Activated naive CD8-positive, alpha-beta T cell treated with anti-CD3 and anti-CD28 coated beads, Interleukin-2, amount 50 U/mL, for 24 hours (primary cell): Measurements from ENCODE around the gene CES1.
"Not testable (repeated sequence)": the region's sequence is repeated elsewhere in the genome, so short reads cannot be mapped to it uniquely, and the experiment has no call there.

ENCODE experiments used
- ATAC-seq: fragments of 150-1000 bp; cut with Tn5 transposase; one replicate; pipeline ENCODE4 v1.10.0; 2021
- DNase-seq: peaks from one replicate; pipeline ENCODE4 v3.0.0; 2021
- H3K27ac Mint-ChIP-seq: one replicate; pipeline ENCODE4 v1.8.0; 2021; ENCODE audit warnings: mild to moderate bottlenecking, mixed read lengths
- H3K27me3 Mint-ChIP-seq: one replicate; pipeline ENCODE4 v1.8.0; 2021; ENCODE audit warnings: mixed read lengths
- H3K36me3 Mint-ChIP-seq: one replicate; pipeline ENCODE4 v1.8.0; 2021; ENCODE audit warnings: low read depth, mixed read lengths
- H3K4me1 Mint-ChIP-seq: one replicate; pipeline ENCODE4 v1.8.0; 2021; ENCODE audit warnings: mixed read lengths
- H3K4me3 Mint-ChIP-seq: one replicate; pipeline ENCODE4 v1.8.0; 2021; ENCODE audit warnings: mild to moderate bottlenecking, moderate library complexity, mixed read lengths
- H3K9me3 Mint-ChIP-seq: one replicate; pipeline ENCODE4 v1.8.0; 2021; ENCODE audit warnings: mixed read lengths

Gene CES1

GRCh38 chr16:55753145-55753631 is 79.7 kb downstream of the CES1 start:
- DNase-seq, ATAC-seq, H3K36me3 Mint-ChIP-seq, H3K27me3 Mint-ChIP-seq: not testable (repeated sequence)
- H3K9me3 Mint-ChIP-seq, result peaks cover 22% of the 10 kb centered on the region
- H3K27ac Mint-ChIP-seq, result peak overlapping the region; percentile 81
- peak overlapping the region; percentile 26 for H3K4me3 Mint-ChIP-seq
- peaks cover 23% of the 10 kb centered on the region for H3K4me1 Mint-ChIP-seq
